Progenitor cell of endocrine pancreas (in vitro differentiated cells): ENCODE results near the gene SLC6A6. TPM values are rescaled to one million over a fixed set of nuclear protein-coding genes. Genes with fewer than 3 reads are reported as not detected.

ENCODE experiments used
- DNase-seq: peaks from one replicate; pipeline ENCODE4 v3.0.0; 2021; ENCODE audit warnings: low spot score; ENCODE audit not compliant: unreplicated experiment
- H3K27ac Mint-ChIP-seq: 2 replicates; pipeline ENCODE4 v1.8.0; 2021; ENCODE audit warnings: mild to moderate bottlenecking, moderate library complexity, mixed read lengths
- H3K27me3 Mint-ChIP-seq: 2 replicates; pipeline ENCODE4 v1.8.0; 2021; ENCODE audit warnings: mixed read lengths
- H3K36me3 Mint-ChIP-seq: 2 replicates; pipeline ENCODE4 v1.8.0; 2022; ENCODE audit warnings: mixed read lengths; ENCODE audit not compliant: insufficient read depth
- H3K4me1 Mint-ChIP-seq: 2 replicates; pipeline ENCODE4 v1.8.0; 2021; ENCODE audit warnings: low read depth, mixed read lengths
- H3K4me3 Mint-ChIP-seq: 2 replicates; pipeline ENCODE4 v1.8.0; 2021; ENCODE audit warnings: low read depth, mild to moderate bottlenecking, moderate library complexity, mixed read lengths
- H3K9me3 Mint-ChIP-seq: 2 replicates; pipeline ENCODE4 v1.8.0; 2021; ENCODE audit warnings: low read depth, mixed read lengths
- total RNA-seq: library from RNA; stranded (reverse); gene quantifications from 2 replicates; pipeline ENCODE4 v1.2.1, GENCODE V29; 2021
- TF ChIP-seq, protein P1 (sequence below): fragments of 200-600 bp; sonication (generic); IDR thresholded peaks from one replicate; pipeline ENCODE4 v1.5.0; 2021; ENCODE audit warnings: antibody characterized with exemption, mild to moderate bottlenecking; ENCODE audit not compliant: unreplicated experiment

Gene SLC6A6
- total RNA-seq, 1 donor from 2014 or later = 23.8 TPM

DNA sequence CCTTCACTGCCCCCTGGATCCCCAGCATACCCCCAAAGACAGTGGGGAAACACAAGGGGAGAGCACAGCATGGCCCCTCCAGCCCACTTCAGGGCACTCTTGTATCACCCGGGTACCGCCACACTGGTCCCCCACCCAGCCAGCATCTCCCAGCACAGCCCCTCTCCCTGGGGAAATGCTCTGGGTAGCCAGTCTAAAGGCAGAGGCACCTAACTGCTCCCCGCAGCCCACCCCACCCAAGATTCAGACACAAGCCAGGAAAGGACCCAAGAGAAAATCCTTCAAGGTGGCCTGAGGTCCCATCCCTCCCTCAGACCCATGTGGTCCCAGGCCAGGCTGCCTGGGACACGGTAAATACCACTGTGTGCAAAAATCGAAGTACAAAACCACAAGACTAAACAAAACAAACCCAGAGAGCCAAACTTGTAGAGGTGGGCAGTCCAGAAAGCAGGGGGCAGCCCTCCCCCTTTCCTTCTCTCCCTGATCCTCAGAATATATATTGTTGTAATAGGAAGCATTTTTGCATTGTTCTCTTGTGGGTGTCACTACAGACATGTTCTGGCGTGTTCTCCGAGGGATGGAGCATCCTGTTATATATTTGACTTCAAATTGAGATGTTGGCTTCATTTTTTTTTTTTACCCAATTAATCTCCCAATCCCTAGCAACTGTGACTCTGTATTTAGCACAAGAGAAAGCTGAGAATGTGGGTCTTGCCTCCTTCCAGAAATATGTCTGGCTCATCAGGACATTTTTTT, 86.1 kb downstream of the SLC6A6 start:
- TF ChIP-seq, protein P1, sequence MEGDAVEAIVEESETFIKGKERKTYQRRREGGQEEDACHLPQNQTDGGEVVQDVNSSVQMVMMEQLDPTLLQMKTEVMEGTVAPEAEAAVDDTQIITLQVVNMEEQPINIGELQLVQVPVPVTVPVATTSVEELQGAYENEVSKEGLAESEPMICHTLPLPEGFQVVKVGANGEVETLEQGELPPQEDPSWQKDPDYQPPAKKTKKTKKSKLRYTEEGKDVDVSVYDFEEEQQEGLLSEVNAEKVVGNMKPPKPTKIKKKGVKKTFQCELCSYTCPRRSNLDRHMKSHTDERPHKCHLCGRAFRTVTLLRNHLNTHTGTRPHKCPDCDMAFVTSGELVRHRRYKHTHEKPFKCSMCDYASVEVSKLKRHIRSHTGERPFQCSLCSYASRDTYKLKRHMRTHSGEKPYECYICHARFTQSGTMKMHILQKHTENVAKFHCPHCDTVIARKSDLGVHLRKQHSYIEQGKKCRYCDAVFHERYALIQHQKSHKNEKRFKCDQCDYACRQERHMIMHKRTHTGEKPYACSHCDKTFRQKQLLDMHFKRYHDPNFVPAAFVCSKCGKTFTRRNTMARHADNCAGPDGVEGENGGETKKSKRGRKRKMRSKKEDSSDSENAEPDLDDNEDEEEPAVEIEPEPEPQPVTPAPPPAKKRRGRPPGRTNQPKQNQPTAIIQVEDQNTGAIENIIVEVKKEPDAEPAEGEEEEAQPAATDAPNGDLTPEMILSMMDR = no peak
- Mint-ChIP-seq H3K27ac (peak overlapping the region; percentile 73), H3K36me3 (peaks cover 12% of the 10 kb centered on the region), H3K27me3 (no peaks in the 10 kb centered on the region), H3K9me3 (no peaks in the 10 kb centered on the region), H3K4me3 (no peak overlapping the region), H3K4me1 (no peaks in the 10 kb centered on the region)
- DNase-seq = no peak

DNA sequence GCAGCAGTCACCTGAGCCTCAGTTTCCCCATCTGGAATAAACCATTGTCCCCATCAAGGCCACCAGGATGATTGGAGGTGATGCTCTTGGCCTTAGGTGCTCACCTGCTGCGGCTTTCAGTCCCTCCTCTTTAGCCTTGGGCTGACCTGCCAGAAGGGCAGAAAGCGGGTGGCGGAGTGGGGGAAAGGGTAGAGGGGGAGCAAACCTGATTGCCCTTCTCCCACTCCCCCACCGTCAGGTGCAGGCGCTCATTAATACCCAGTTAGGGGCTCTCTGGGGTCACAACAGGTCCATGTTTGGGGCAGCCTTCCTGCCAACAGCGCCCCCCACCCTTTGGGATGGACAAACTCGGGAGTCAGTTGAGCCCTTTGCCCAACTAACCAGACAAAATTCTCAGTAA, 87.2 kb downstream of the SLC6A6 start:
- H3K36me3 Mint-ChIP-seq = peaks cover 10% of the 10 kb centered on the region
- H3K4me3 Mint-ChIP-seq = no peak overlapping the region
- H3K9me3 Mint-ChIP-seq = no peaks in the 10 kb centered on the region
- no peak for DNase-seq
- TF ChIP-seq, protein P1 = no peak
- H3K4me1 Mint-ChIP-seq = no peaks in the 10 kb centered on the region
- no peak overlapping the region for H3K27ac Mint-ChIP-seq
- H3K27me3 Mint-ChIP-seq = no peaks in the 10 kb centered on the region

DNA sequence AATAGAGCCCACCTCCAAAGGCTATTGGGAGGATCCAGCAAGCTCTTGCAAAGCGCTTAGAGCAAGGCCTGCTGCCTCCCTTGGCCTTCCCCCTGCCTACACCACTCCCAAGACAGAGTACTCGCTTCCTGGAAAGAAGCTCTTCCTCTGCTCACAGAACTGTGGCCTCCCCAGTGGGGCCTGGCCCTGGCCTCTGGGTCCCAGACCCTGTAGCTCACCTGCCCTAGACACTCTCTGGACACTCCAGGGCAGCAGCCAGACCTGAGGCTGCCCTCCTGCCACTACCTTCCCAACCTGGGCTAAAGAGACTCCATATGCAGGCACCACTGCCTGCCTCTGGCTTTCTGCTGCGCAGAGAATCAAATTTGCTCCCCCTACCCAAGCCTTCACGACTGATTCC, 87.8 kb downstream of the SLC6A6 start:
- Mint-ChIP-seq H3K4me1 (no peaks in the 10 kb centered on the region), H3K36me3 (peaks cover 7% of the 10 kb centered on the region), H3K9me3 (no peaks in the 10 kb centered on the region), H3K27me3 (no peaks in the 10 kb centered on the region), H3K4me3 (no peak overlapping the region), H3K27ac (no peak overlapping the region)
- no peak for DNase-seq
- TF ChIP-seq, protein P1 = no peak

DNA sequence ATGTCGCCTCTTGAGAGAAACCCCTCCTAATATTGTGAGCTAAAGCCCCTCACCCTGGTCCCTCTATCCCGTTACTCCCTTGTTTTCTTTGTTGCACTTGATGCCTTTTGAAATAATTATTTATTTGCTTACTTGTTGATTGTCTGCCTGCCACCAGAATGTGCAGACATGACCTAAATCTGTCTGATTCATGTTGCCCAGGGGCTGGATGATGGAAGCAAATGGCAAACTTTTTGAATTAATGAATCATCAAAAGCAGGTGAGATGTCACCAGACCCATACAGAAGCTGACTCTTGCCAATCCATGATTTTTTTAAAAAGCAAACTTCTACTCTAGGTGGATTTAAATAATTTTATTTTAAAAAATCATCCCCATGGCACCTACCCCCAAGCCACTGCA, 88.4 kb downstream of the SLC6A6 start:
- TF ChIP-seq, protein P1 = no peak
- no peaks in the 10 kb centered on the region for H3K4me1 Mint-ChIP-seq
- no peak for DNase-seq
- H3K27me3 Mint-ChIP-seq = no peaks in the 10 kb centered on the region
- H3K9me3 Mint-ChIP-seq = no peaks in the 10 kb centered on the region
- H3K27ac Mint-ChIP-seq = peak overlapping the region; percentile 87
- H3K36me3 Mint-ChIP-seq = peaks cover 4% of the 10 kb centered on the region
- no peak overlapping the region for H3K4me3 Mint-ChIP-seq

DNA sequence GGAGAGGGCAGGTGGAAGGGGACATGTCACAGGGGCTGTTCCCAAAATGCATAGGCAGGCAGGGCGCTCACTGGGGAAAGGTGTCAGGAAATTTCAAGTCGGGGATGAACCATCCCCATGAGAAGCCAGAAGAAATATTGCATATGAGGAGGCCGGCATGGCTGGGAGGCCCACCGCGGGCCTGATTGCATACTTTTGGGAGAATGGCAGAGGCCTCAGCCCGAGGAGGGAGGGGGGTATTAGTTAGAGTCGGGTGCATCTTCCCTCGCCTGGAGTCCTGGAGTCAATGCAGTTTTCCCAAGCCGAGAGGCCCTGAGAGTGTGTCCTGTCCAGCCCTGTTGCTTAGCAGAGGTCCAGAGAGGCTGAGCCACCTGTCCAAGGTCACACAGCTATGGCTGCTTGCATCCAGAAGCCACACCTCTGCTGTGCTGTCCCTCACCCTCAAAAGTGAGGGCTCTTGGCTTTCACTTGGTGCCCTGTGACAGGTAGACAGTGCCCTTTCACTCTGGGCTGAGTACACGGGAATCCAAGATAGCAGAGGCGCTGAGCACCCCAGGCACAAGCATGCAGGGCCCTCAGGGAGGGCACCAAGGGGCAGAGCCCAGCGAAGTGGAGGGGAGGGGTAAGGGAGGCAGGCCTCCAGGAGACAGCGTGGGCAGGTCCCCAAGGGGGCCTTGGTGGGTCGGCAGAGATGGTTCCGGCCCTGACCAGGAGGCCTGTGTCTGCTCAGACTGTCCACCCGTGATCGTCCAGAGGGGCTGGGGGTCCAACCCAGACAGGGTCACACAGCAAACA, 89.2 kb downstream of the SLC6A6 start:
- peaks cover 4% of the 10 kb centered on the region for H3K36me3 Mint-ChIP-seq
- no peaks in the 10 kb centered on the region for H3K9me3 Mint-ChIP-seq
- no peaks in the 10 kb centered on the region for H3K27me3 Mint-ChIP-seq

More for the DNA sequence above, 89.2 kb downstream of the SLC6A6 start:
- no peaks in the 10 kb centered on the region for H3K4me1 Mint-ChIP-seq
- TF ChIP-seq, protein P1 = no peak
- no peak for DNase-seq
- peak overlapping the region; percentile 14 for H3K27ac Mint-ChIP-seq
- no peak overlapping the region for H3K4me3 Mint-ChIP-seq
